Caco-2 (cell line): ENCODE results near the gene RXRG. TPM values are rescaled to one million over a fixed set of nuclear protein-coding genes. Genes with fewer than 3 reads are reported as not detected.

Experiments used
- BruUV-seq: library from RNA; stranded (reverse); fragments of 400-500 nt; replicated peaks from 2 replicates; lab custom pipeline; 2021; lab: Mats Ljungman, UMichigan
- CTCF ChIA-PET: fragments of 300-600 bp; sonication (Branson Sonifier 250); formaldehyde crosslinking; loops from one replicate; lab custom pipeline; 2022; ENCODE audit warnings: antibody characterized with exemption; lab: Charles Lee
- POLR2A ChIA-PET: fragments of 300-600 bp; sonication (Branson Sonifier 250); formaldehyde crosslinking; loops from one replicate; lab custom pipeline; 2022; ENCODE audit warnings: antibody characterized with exemption; lab: Charles Lee
- DNase-seq, 2 experiments: peaks; one replicate each; pipeline versions ENCODE4 v3.0.0 to v3.0.0-alpha.2; 2020 to 2022
- H3K27me3 ChIP-seq: replicated peaks from 2 replicates; pipeline ENCODE4 v1.6.0; 2011; ENCODE audit warnings: low read length; ENCODE audit not compliant: control insufficient read depth, insufficient read depth
- H3K36me3 ChIP-seq: 2 replicates; pipeline ENCODE4 v1.5.1; 2011; ENCODE audit warnings: low read length; ENCODE audit not compliant: control insufficient read depth, insufficient read depth
- H3K4me1 ChIP-seq: fragments of 250-450 bp; sonication (Bioruptor Pico); 2 replicates; pipeline ENCODE4 v1.5.1; 2020; ENCODE audit warnings: mild to moderate bottlenecking
- H3K4me3 ChIP-seq: 2 replicates; pipeline ENCODE4 v1.5.1; 2011; ENCODE audit warnings: low read depth, mild to moderate bottlenecking, control low read depth, low read length
- H3K9me3 ChIP-seq: fragments of 250-450 bp; sonication (Bioruptor Pico); 2 replicates; pipeline ENCODE4 v1.5.1; 2020; ENCODE audit warnings: mild to moderate bottlenecking, moderate library complexity
- H3K27ac Mint-ChIP-seq: one replicate; pipeline ENCODE4 v1.8.0; 2022; ENCODE audit warnings: mixed read lengths; ENCODE audit not compliant: unreplicated experiment
- H3K27me3 Mint-ChIP-seq: one replicate; pipeline ENCODE4 v1.8.0; 2022; ENCODE audit warnings: mixed read lengths; ENCODE audit not compliant: insufficient read depth, unreplicated experiment
- H3K36me3 Mint-ChIP-seq: one replicate; pipeline ENCODE4 v1.8.0; 2022; ENCODE audit warnings: mild to moderate bottlenecking, mixed read lengths; ENCODE audit not compliant: insufficient read depth, unreplicated experiment
- H3K4me1 Mint-ChIP-seq: one replicate; pipeline ENCODE4 v1.8.0; 2022; ENCODE audit warnings: low read depth, mixed read lengths; ENCODE audit not compliant: unreplicated experiment
- H3K4me3 Mint-ChIP-seq: one replicate; pipeline ENCODE4 v1.8.0; 2022; ENCODE audit warnings: mild to moderate bottlenecking, moderate library complexity, mixed read lengths; ENCODE audit not compliant: unreplicated experiment
- H3K9me3 Mint-ChIP-seq: one replicate; pipeline ENCODE4 v1.8.0; 2022; ENCODE audit warnings: mixed read lengths; ENCODE audit not compliant: unreplicated experiment
- CTCF ChIP-seq, 2 experiments: fragments of 200-600 bp in 1 of 2; IDR thresholded peaks; 1 replicate in 1 of 2; 2 replicates in 1 of 2; pipeline versions ENCODE4 v1.5.1 to v1.8.0; 2011 to 2022; ENCODE audit warnings: antibody characterized with exemption in 1 of 2, control low read depth in 1 of 2, inconsistent platforms in 1 of 2, low read depth in 1 of 2, low read length in 1 of 2, mild to moderate bottlenecking in 1 of 2, moderate library complexity in 1 of 2; ENCODE audit not compliant: insufficient read depth in 1 of 2, severe bottlenecking in 1 of 2, unreplicated experiment in 1 of 2
- intact Hi-C: fragments of 100-400 bp; cut with micrococcal nuclease; formaldehyde crosslinking; loops from one replicate; pipeline ENCODE4 v1.10.0; 2022; ENCODE audit not compliant: unreplicated experiment
- total RNA-seq: library from RNA; stranded (reverse); gene quantifications from 2 replicates; pipeline ENCODE4 v1.2.3, GENCODE V29; 2022

The RXRG gene
- total RNA-seq, 1 experiment from 2014 or later, result not detected

- peaks cover 4% of the 10 kb centered on the region for H3K27me3 Mint-ChIP-seq
- Histone ChIP-seq H3K36me3 (no peaks in the 10 kb centered on the region), H3K4me3 (no peak overlapping the region), H3K9me3 (no peaks in the 10 kb centered on the region), H3K27me3 (no peaks in the 10 kb centered on the region), H3K4me1 (no peaks in the 10 kb centered on the region)
- H3K9me3 Mint-ChIP-seq, result no peaks in the 10 kb centered on the region
- no peaks in the 10 kb centered on the region for H3K4me1 Mint-ChIP-seq
- intact Hi-C loops, result loop anchor here (5.0 kb wide), 1 partner anchor 57 kb away; no protein-coding TSS in a partner anchor
- TF ChIP-seq CTCF (IDR thresholded peaks at IDR 0.05; ENCODE audit: insufficient read depth in 1 of 2, low read depth in 1 of 2, low read length in 1 of 2, severe bottlenecking in 1 of 2, unreplicated experiment in 1 of 2), result no peak
- DNase-seq, result no peak
- H3K36me3 Mint-ChIP-seq, result no peaks in the 10 kb centered on the region
- H3K4me3 Mint-ChIP-seq, result no peak overlapping the region
- no TSS peak for BruUV-seq
- H3K27ac Mint-ChIP-seq, result no peak overlapping the region
- ChIA-PET POLR2A (interaction anchor here (0.6 kb wide), 1 partner anchor 1932 kb away, joined by 3 read pairs; no protein-coding TSS in a partner anchor), CTCF (no interaction called here)
These were observed 80.3 kb downstream of the RXRG start for GRCh38 chr1:165364568-165365133.

GRCh38 chr1:165356876-165357275 lies 88.0 kb downstream of the RXRG start:
- no peak overlapping the region for H3K4me3 Mint-ChIP-seq
- Histone ChIP-seq H3K27me3 (no peaks in the 10 kb centered on the region), H3K9me3 (no peaks in the 10 kb centered on the region), H3K36me3 (no peaks in the 10 kb centered on the region), H3K4me3 (no peak overlapping the region), H3K4me1 (no peaks in the 10 kb centered on the region)
- intact Hi-C loops, result no loop called here
- no peak for TF ChIP-seq CTCF (IDR thresholded peaks at IDR 0.05; ENCODE audit: insufficient read depth in 1 of 2, low read depth in 1 of 2, low read length in 1 of 2, severe bottlenecking in 1 of 2, unreplicated experiment in 1 of 2)
- no peaks in the 10 kb centered on the region for H3K36me3 Mint-ChIP-seq
- BruUV-seq, result no TSS peak
- H3K27me3 Mint-ChIP-seq, result peaks cover 3% of the 10 kb centered on the region
- ChIA-PET CTCF (no interaction called here), POLR2A (no interaction called here)
- H3K4me1 Mint-ChIP-seq, result peaks cover 10% of the 10 kb centered on the region
- no peak overlapping the region for H3K27ac Mint-ChIP-seq
- no peak for DNase-seq
- H3K9me3 Mint-ChIP-seq, result no peaks in the 10 kb centered on the region

GRCh38 chr1:165355977-165356811 lies 88.7 kb downstream of the RXRG start, which contains the start of gene LMX1A:
Gene LMX1A (minus strand): TSS chr1:165356715. CDS start chr1:165355559, 1,156 bp downstream.
- no peak within 1 kb of the TSS for H3K4me3 Mint-ChIP-seq

More at GRCh38 chr1:165355977-165356811, 88.7 kb downstream of the RXRG start, which contains the start of gene LMX1A:
- BruUV-seq, result no TSS peak
- peaks cover 15% of the 10 kb centered on the region for H3K4me1 Mint-ChIP-seq
- peaks cover 6% of the 10 kb centered on the region for H3K27me3 Mint-ChIP-seq
- no peaks in the 10 kb centered on the region for H3K36me3 Mint-ChIP-seq
- no peak for DNase-seq
- no peak within 1 kb of the TSS for H3K4me3 ChIP-seq
- ChIA-PET POLR2A (no interaction called here), CTCF (interaction anchor here (0.5 kb wide), 1 partner anchor 1864 kb away, joined by 6 read pairs; the partner anchor contains the start of gene POU2F1)
- no peak within 1 kb of the TSS for H3K27ac Mint-ChIP-seq
- no peaks in the 10 kb centered on the region for H3K9me3 Mint-ChIP-seq
- intact Hi-C loops, result no loop called here
- no peaks in the 10 kb centered on the region for H3K27me3 ChIP-seq
- no peaks in the 10 kb centered on the region for H3K36me3 ChIP-seq
- no peak for TF ChIP-seq CTCF (IDR thresholded peaks at IDR 0.05; ENCODE audit: insufficient read depth in 1 of 2, low read depth in 1 of 2, low read length in 1 of 2, severe bottlenecking in 1 of 2, unreplicated experiment in 1 of 2)
- H3K9me3 ChIP-seq, result no peaks in the 10 kb centered on the region
- H3K4me1 ChIP-seq, result no peaks in the 10 kb centered on the region
